Neural cell (in vitro differentiated cells): ENCODE measurements around the gene NSL1. TPM values are rescaled to one million over a fixed set of nuclear protein-coding genes. Genes with fewer than 3 reads are reported as not detected.

ENCODE experiments used
- H2AFZ ChIP-seq: fragments of 200-600, 300-800 bp; sonication (generic), shearing (Covaris generic); 2 replicates; pipeline ENCODE4 v1.6.0; 2014; ENCODE audit warnings: low read depth, mild to moderate bottlenecking, antibody characterized with exemption, low read length, moderate library complexity
- H3F3A ChIP-seq: fragments of 200-600 bp; shearing (Covaris generic); 2 replicates; pipeline ENCODE4 v1.6.1; 2016; ENCODE audit warnings: mild to moderate bottlenecking, moderate library complexity, mixed read lengths, antibody characterized with exemption, low read length; ENCODE audit not compliant: insufficient read depth, poor library complexity, severe bottlenecking
- H3K27ac ChIP-seq: fragments of 200-600, 300-800 bp; sonication (generic), shearing (Covaris generic); 2 replicates; pipeline ENCODE4 v1.5.1; 2014; ENCODE audit warnings: mild to moderate bottlenecking, low read length, moderate library complexity
- H3K27me3 ChIP-seq: fragments of 300-800, 200-600 bp; sonication (generic), shearing (Covaris generic); 2 replicates; pipeline ENCODE4 v1.6.0; 2014; ENCODE audit warnings: mild to moderate bottlenecking, low read depth, low read length, moderate library complexity; ENCODE audit not compliant: insufficient read depth
- H3K36me3 ChIP-seq: fragments of 300-800, 200-600 bp; sonication (generic), shearing (Covaris generic); 2 replicates; pipeline ENCODE4 v1.5.1; 2014; ENCODE audit warnings: mild to moderate bottlenecking, antibody characterized with exemption, low read length, moderate library complexity; ENCODE audit not compliant: insufficient read depth
- H3K4me2 ChIP-seq: fragments of 300-800, 200-600 bp; sonication (generic), shearing (Covaris generic); 2 replicates; pipeline ENCODE4 v1.6.0; 2014; ENCODE audit warnings: mild to moderate bottlenecking, low read length
- H3K4me3 ChIP-seq: fragments of 300-800, 200-600 bp; sonication (generic), shearing (Covaris generic); 2 replicates; pipeline ENCODE4 v1.5.1; 2014; ENCODE audit warnings: mild to moderate bottlenecking, low read length, moderate library complexity
- H3K79me2 ChIP-seq: fragments of 200-600 bp; shearing (Covaris generic); replicated peaks from 2 replicates; pipeline ENCODE4 v1.6.0; 2014; ENCODE audit warnings: mild to moderate bottlenecking, low read length, moderate library complexity; ENCODE audit not compliant: insufficient read depth
- H3K9ac ChIP-seq: fragments of 300-800, 200-600 bp; sonication (generic), shearing (Covaris generic); 2 replicates; pipeline ENCODE4 v1.6.1; 2016; ENCODE audit warnings: mild to moderate bottlenecking, low read length, mixed read lengths
- H3K9me2 ChIP-seq: fragments of 200-600 bp; shearing (Covaris generic); 2 replicates; pipeline ENCODE4 v1.6.1; 2016; ENCODE audit warnings: mild to moderate bottlenecking, low read length, mixed read lengths; ENCODE audit not compliant: insufficient read depth
- H3K9me3 ChIP-seq: fragments of 200-600, 300-800 bp; sonication (generic), shearing (Covaris generic); 2 replicates; pipeline ENCODE4 v1.6.1; 2016; ENCODE audit warnings: mild to moderate bottlenecking, mixed run types, low read length, moderate library complexity, mixed read lengths
- H4K20me1 ChIP-seq: fragments of 200-600 bp; shearing (Covaris generic); 2 replicates; pipeline ENCODE4 v1.6.1; 2016; ENCODE audit warnings: mild to moderate bottlenecking, mixed run types; ENCODE audit not compliant: insufficient read depth
- CTCF ChIP-seq: fragments of 450-650 bp; IDR thresholded peaks from 2 replicates; pipeline ENCODE4 v1.5.1; 2014; ENCODE audit warnings: antibody characterized with exemption, mild to moderate bottlenecking, moderate library complexity; ENCODE audit not compliant: poor library complexity, severe bottlenecking
- EP300 ChIP-seq: fragments of 450-650 bp; conservative IDR thresholded peaks from 2 replicates; pipeline ENCODE4 v1.6.1; 2014; ENCODE audit warnings: antibody characterized with exemption, mild to moderate bottlenecking, moderate library complexity; ENCODE audit not compliant: poor library complexity, severe bottlenecking
- EZH2 ChIP-seq: fragments of 200-600, 300-800 bp; shearing (Covaris generic), sonication (generic); IDR thresholded peaks from 2 replicates; pipeline ENCODE4 v1.6.1; 2014; ENCODE audit warnings: antibody characterized with exemption, low read length, borderline replicate concordance, mild to moderate bottlenecking; ENCODE audit not compliant: insufficient read depth, poor library complexity, severe bottlenecking
- MXI1 ChIP-seq: fragments of 450-650 bp; conservative IDR thresholded peaks from 2 replicates; pipeline ENCODE4 v1.6.1; 2014; ENCODE audit warnings: antibody characterized with exemption, mild to moderate bottlenecking; ENCODE audit not compliant: poor library complexity, severe bottlenecking
- POLR2AphosphoS5 ChIP-seq: IDR thresholded peaks from 2 replicates; pipeline ENCODE4 v1.6.1; 2012
- RAD21 ChIP-seq: fragments of 450-650 bp; conservative IDR thresholded peaks from 2 replicates; pipeline ENCODE4 v1.6.1; 2014; ENCODE audit warnings: antibody characterized with exemption, mild to moderate bottlenecking, moderate library complexity
- REST ChIP-seq: IDR thresholded peaks from 2 replicates; pipeline ENCODE4 v1.6.1; 2012; ENCODE audit warnings: borderline replicate concordance
- SMC3 ChIP-seq: fragments of 450-650 bp; conservative IDR thresholded peaks from 2 replicates; pipeline ENCODE4 v1.6.1; 2014; ENCODE audit warnings: antibody characterized with exemption, mild to moderate bottlenecking, moderate library complexity; ENCODE audit not compliant: poor library complexity
- TAF1 ChIP-seq: IDR thresholded peaks from 2 replicates; pipeline ENCODE4 v1.6.1; 2012; ENCODE audit warnings: low read depth
- polyA plus RNA-seq: library from polyadenylated mRNA; depleted of rRNA; stranded (reverse); fragments of >200 nt; gene quantifications from 2 replicates; pipeline ENCODE4 v1.2.3, GENCODE V29; 2014

The NSL1 gene
- polyA plus RNA-seq, 1 donor from 2014 or later, result 40.4 TPM

GRCh38 chr1:212700892-212701819 is 90.4 kb downstream of the NSL1 start:
- Histone ChIP-seq H3K36me3 (no peaks in the 10 kb centered on the region), H3K4me3 (peak overlapping the region; percentile 70), H3K9me2 (no peaks in the 10 kb centered on the region), H4K20me1 (no peaks in the 10 kb centered on the region), H3K9ac (no peak overlapping the region), H3K27me3 (peaks cover 68% of the 10 kb centered on the region), H3F3A (peaks cover 8% of the 10 kb centered on the region), H3K9me3 (no peaks in the 10 kb centered on the region), H3K4me2 (no peak overlapping the region), H3K27ac (no peak overlapping the region), H3K79me2 (no peaks in the 10 kb centered on the region), H2AFZ (no peak overlapping the region)
- TF ChIP-seq CTCF (peak; percentile 38), RAD21 (no peak), MXI1 (no peak), EZH2 (no peak), REST (no peak), POLR2AphosphoS5 (no peak), SMC3 (no peak)

GRCh38 chr1:212700223-212700891 is 91.2 kb downstream of the NSL1 start:
- no peaks in the 10 kb centered on the region for H3K9me3 ChIP-seq
- TF ChIP-seq REST (no peak), CTCF (no peak), SMC3 (no peak), EZH2 (no peak), POLR2AphosphoS5 (no peak), MXI1 (no peak), EP300 (no peak), TAF1 (no peak), RAD21 (no peak)
- H3K79me2 ChIP-seq, result no peaks in the 10 kb centered on the region
- peak overlapping the region; percentile 24 for H3K9ac ChIP-seq
- peaks cover 8% of the 10 kb centered on the region for H3F3A ChIP-seq
- no peaks in the 10 kb centered on the region for H3K36me3 ChIP-seq
- peak overlapping the region; percentile 13 for H3K4me2 ChIP-seq
- peaks cover 72% of the 10 kb centered on the region for H3K27me3 ChIP-seq
- H3K9me2 ChIP-seq, result no peaks in the 10 kb centered on the region
- H2AFZ ChIP-seq, result no peak overlapping the region
- peak overlapping the region; percentile 70 for H3K4me3 ChIP-seq
- H3K27ac ChIP-seq, result no peak overlapping the region
- H4K20me1 ChIP-seq, result no peaks in the 10 kb centered on the region
